TTC549 (cell line): Measurements from ENCODE around the gene KCNG1.

Experiments used
- FAIRE-seq: peaks from 2 replicates; lab custom pipeline; 2012; peaks lifted over from hg19 to GRCh38; lab: Jason Lieb, UNC

KCNG1 gene

GRCh38 chr20:51012357-51012756 is 10.6 kb downstream of the KCNG1 start:
- no peak for FAIRE-seq

DNA sequence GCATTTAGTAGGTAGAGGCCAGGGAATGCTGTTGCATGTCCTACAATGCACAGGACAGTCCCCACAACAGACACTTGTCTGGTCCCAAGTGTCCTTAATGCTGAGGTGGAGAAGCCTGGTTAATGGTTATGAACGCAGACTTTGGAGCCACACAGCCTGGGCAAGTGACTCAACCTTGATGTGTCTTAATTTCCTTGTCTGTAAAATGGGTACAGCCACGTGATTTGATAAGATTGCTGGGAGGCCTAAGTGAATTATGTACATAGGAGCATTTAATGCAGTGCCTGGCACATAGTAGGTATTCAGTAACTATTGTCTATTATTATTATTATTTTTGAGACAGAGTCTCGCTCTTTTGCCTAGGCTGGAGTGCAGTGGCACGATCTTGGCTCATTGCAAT is 11.4 kb downstream of the KCNG1 start:
- no peak for FAIRE-seq

GRCh38 chr20:51010932-51011331 is 12.0 kb downstream of the KCNG1 start:
- no peak for FAIRE-seq

DNA sequence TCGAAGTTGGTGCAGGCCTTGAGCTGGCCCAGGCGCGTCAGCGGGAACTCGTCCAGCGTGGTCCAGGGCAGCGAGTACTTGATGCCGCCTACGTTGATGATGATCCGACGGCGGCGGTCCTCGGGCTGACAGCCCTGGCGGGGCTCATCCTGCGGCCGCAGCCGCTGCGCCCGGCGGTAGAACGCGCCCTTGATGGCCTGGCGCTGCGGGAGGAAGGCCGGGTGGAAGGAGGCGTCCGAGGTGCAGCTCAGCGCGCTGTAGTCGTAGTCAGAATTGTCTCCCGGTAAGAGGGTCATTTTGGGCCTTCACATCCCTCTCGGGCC is 12.9 kb downstream of the KCNG1 start:
- no peak for FAIRE-seq

GRCh38 chr20:51009303-51010042 is 13.4 kb downstream of the KCNG1 start:
- FAIRE-seq: no peak

DNA sequence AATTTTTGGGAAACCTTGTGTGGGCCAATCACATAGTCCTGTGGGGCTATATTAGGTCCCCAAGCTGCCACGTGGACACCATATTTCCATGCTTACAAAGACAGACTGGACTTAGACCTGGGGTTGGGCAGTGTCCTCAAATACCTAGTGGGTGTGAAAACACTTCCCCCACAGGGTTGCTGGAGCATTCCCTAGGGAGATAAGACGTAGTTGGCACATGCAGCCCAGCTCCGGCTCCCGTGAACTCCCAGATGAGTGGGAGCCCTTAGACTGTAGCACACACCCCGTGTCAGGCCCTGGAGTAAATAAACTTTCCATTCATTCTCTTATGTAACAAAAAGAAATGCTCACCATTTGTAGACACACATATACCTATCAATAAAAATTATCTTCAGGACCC is 14.2 kb downstream of the KCNG1 start:
- no peak for FAIRE-seq

- FAIRE-seq: no peak
These were observed 17.7 kb downstream of the KCNG1 start for GRCh38 chr20:51005214-51005613.

DNA sequence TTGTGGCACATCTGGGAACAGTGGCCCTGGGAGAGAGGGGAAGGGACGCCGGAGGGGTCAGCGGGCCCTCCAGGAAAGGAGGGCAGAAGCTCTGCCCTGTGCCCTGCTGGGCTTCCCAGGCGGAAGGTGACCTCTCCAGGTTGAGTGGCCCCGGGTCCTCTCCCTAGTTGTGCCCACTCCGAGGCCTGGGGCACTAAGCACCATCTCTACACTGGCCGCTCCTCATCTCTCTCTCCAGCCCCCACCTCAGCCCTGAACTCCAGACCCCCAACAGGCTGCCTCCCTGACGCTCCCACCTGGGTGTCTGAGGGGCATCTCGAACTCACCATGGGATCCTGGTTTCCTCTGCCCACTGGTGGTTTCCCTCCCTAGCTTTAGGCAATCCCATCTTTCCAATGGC is 18.1 kb downstream of the KCNG1 start:
- no peak for FAIRE-seq

DNA sequence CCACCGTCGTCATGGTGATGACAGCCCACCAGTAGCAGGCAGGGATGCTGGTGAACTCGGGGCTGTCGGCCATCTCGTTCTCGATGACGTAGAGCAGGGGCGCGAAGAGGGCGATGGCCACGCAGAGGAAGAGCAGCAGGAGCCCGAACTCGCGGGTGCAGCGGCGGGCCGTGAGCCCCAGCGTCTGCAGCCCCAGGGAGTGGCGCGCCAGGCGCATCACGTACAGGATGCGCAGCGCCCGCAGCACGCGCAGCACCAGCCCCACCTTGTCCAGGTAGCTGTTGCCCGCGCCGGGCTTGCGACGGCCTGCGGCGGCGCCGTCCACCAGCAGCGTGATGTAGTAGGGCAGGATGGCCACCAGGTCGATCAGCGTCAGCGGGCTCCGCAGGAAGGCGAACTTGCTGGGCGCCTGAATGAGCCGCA is 18.6 kb downstream of the KCNG1 start:
- FAIRE-seq: no peak

DNA sequence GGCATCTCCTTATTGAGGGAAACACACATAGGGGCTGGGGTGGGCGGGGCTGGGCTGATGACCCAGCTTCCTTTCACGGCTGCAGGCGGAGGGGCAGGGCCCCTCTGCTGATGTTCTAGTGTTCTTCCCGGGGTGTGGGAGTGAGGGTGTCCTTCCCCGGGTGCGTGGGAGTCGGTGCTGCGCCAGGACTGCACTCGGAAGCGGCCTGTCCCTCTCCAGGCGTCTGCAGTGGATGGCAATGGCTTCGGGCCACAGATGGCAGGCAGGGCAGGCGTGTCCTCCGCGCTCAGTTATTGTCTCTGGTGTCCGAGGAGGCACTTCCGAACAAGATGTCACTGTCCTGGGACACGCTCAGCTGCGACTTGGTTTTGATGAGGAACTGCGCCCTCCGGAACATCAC is 19.2 kb downstream of the KCNG1 start:
- no peak for FAIRE-seq

GRCh38 chr20:51002633-51003032 is 20.3 kb downstream of the KCNG1 start:
- no peak for FAIRE-seq

DNA sequence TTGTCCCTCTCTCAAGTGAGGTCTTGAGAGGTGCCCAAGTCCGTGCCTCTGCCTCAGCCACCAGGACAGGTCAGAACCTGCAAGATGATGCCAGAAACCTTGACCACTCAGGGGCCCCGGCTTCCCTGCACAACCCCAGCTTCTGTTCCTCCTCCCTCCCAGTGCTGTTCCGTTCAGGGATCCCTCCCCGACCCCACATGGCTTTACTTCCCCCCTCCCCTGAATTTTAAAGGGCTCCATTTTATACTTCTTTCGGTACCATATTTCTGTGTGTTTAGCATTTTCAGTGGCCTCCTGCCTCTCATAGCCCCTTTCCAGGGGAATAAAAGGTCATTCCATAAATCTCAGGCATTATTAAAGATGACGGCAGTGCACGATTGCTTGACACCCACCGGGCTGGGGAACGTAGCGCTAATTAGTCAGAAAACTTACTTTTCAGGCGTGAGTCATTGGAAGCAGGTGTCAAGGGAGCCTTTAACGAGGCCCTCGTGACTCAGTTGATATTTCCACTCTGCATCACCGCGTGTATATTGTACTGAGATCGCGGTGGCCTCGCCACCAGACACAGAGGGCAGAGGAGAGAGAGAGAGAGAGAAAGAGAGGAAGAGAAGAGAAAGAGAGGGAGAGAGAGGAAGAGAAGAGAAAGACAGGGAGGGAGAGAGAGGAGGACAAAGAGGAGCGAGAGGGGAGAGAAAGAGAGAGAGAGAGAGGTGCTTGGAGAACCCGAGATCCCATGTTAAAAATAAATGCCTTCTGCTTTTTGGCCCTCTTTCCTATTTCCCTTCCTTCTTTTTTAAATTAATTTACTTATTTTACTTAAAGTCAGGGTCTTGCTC is 21.3 kb downstream of the KCNG1 start:
- FAIRE-seq: no peak

DNA sequence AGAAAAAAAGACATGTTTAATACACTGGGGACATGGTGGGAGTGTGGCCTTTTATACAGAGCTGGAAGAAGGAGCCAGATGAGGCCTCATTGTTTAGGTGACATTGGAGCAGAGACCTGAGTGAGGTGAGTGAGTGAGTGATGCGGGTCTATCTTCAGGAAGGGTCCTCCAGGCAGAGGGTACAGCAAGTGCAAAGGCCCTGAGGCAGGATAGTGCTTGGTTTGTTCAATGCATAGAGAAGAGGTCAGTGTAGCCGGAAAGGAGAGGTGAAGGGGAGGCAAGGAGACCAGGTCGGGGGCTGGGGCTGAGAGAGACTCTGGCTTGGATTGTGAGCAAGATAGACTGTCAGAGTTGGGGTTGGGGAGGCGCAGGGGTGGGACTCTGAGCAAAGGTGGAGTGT is 23.6 kb downstream of the KCNG1 start:
- no peak for FAIRE-seq

- no peak for FAIRE-seq
These were observed 25.7 kb downstream of the KCNG1 start for GRCh38 chr20:50996901-50997865.

DNA sequence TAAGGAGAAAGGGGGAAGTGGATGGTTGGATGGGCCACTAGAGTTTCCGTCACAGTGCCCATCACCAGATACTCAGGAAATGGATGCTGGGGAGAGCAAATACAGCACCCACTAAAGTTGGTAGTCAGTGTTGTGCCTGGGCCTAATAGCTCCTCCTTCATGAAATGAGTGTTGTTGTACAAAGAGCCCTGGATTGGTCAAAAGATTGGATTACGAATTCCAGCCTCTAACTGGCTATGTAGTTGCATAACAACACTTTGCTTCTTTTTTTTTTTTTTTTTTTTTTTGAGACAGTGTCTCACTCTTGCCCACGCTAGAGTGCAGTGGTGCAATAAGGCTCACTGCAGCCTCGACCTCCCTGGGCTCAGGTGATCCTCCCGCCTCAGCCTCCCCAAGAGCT is 27.4 kb downstream of the KCNG1 start:
- no peak for FAIRE-seq

- FAIRE-seq: no peak
These were observed 29.0 kb downstream of the KCNG1 start for GRCh38 chr20:50993876-50994275.

- peak; percentile 66 for FAIRE-seq
These were observed 30.0 kb downstream of the KCNG1 start for GRCh38 chr20:50992733-50993457.

DNA sequence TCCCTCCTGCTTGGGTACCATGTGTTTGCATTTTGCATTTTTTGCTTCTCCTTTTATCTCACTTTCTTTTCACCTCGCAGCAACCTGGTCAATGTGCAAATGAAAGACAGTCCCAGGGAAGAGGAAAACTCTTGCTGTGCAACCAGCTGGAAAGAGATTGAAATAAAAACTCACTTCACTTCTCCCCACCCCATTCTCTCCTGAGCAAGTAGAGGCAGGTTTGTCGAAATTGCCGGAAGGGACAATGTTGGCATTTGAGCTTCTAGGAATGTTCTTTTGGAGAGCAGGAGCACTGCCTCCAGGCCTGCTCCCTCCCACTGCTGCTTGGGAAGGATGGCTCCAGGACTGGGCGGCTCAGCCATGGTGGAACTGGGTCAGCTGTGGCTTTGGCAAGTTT is 30.6 kb downstream of the KCNG1 start:
- FAIRE-seq: no peak

DNA sequence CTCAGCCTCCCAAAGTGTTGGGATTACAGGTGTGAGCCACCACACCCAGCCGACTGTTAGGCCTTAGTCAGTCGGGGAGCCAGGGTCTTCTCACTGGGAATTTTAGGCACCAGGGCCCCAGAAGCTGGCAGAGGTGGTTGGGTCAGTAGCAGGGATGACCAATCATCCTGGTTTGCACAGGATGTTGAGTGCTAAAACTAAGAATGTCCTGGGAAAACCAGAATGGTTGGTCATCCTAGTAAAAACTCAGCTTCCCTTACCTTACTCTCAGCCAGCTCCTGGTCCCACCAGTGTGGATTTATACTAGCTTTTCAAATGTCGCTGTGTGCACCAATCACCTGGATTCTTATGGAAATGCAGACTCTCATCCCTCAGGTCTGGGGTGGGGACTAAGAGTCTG is 31.8 kb downstream of the KCNG1 start:
- FAIRE-seq: no peak

DNA sequence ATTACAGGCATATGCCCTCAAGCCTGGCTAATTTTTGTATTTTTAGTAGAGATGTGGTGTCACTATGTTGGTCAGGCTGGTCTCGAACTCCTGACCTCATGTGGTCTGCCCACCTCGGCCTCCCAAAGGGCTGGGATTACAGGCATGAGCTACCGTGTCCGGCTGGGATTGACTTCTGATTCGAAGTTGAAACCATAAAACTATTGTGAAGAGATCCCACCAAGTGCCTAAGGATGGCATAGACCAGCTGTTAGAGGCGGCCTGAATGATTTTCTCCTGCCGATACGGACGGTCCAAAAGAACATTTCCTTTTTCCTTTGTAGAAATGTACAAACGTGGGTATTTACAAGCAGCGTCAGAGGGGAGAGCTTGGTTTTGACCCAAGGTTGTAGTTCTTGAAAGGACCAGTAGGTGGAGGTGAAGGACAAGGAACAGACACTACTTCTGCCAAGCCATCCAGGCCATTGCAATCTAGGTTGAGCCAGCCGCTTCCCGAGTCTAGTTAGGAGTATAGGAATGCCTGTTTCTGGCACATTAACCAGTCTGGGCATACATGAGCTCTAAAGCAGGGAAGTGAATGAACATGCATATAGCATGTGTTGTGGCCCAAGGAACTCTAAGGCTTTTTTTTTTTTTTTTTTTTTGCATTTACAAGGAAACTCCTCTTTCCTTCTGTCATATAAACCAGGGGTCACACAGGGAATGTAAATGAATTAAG is 35.3 kb downstream of the KCNG1 start:
- peak; percentile 79 for FAIRE-seq

GRCh38 chr20:50983321-50983720 is 39.6 kb downstream of the KCNG1 start:
- no peak for FAIRE-seq
